Measurements from ENCODE around the gene TBX4. TPM values are rescaled to one million over a fixed set of nuclear protein-coding genes. Genes with fewer than 3 reads are reported as not detected.

TBX4 gene
- total RNA-seq, 1 donor from 2014 or later, result 56.6 TPM

DNA sequence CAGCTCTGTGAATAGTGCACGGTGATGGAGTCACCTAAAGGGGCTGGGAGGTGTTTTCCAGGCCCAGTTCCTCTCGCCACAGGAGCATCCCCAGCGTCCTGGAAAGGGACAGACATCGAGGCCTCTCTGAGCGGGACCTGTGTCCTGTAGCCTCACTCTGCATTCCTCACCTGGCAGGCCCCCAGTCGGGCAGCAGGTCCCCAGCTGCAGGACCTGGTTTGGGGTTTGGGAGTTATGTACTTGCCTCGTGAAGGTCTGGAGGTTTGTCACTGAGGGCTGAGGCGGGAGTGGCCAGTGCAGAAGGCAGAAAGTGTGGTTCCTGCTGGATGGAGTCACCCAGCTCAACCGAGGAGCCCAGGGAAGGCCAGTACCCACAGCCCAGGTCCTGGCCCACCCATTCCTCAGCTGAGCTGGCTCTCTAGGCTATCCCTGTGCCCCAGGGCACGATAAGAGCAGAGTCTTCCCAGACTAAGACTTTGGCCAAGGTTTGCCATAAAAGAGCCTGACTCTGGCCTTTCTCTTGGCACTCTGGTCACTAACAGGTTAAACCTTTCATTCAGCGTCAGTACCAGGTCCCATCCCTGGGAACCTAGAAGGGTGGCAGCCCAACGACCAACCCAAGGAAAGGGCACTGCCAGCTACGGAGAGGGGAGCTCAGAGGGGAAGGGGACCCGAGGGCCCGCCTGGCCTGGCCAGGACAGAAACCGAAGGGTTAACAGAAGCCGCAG lies 24.4 kb downstream of the TBX4 start:
- Mint-ChIP-seq H3K36me3 (peaks cover 11% of the 10 kb centered on the region), H3K4me3 (no peak overlapping the region), H3K27ac (no peak overlapping the region), H3K4me1 (peaks cover 32% of the 10 kb centered on the region), H3K9me3 (no peaks in the 10 kb centered on the region), H3K27me3 (ENCODE audit: low read depth) (peaks cover 16% of the 10 kb centered on the region)
- peak in 1 of 2 experiments; percentile 18 for DNase-seq (ENCODE audit: low spot score in 2 of 2, unreplicated experiment in 2 of 2)
- TF ChIP-seq, protein P1, sequence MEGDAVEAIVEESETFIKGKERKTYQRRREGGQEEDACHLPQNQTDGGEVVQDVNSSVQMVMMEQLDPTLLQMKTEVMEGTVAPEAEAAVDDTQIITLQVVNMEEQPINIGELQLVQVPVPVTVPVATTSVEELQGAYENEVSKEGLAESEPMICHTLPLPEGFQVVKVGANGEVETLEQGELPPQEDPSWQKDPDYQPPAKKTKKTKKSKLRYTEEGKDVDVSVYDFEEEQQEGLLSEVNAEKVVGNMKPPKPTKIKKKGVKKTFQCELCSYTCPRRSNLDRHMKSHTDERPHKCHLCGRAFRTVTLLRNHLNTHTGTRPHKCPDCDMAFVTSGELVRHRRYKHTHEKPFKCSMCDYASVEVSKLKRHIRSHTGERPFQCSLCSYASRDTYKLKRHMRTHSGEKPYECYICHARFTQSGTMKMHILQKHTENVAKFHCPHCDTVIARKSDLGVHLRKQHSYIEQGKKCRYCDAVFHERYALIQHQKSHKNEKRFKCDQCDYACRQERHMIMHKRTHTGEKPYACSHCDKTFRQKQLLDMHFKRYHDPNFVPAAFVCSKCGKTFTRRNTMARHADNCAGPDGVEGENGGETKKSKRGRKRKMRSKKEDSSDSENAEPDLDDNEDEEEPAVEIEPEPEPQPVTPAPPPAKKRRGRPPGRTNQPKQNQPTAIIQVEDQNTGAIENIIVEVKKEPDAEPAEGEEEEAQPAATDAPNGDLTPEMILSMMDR (IDR thresholded peaks at IDR 0.05; ENCODE audit: unreplicated experiment), result no peak

DNA sequence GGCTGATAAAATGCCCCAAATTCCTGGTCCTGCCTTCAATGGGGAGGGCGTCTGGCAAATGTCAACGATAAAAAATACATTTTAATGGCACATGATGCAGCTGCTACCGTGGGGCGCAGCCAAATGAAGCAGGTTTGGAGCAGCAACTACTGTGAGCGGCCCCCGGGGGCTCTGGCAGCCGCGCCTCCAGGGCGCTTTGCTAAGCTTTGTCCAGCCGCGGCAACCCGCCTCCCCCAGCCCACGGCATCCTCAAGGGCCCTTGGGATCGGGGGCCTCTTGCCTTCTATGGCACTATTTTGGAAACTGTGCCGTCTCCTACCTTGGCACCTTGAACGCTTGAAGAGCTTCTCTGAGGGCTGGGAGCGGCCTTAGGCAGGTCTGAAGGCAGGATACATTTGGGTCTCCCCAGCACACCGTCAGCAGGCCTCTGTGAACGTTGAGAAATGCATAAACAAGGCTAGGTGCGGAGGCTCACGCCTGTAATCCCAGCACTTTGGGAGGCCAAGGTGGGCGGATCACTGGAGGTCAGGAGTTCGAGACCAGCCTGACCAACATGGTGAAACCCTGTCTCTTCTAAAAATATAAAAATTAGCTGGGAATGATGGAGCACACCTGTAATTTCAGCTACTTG lies 25.1 kb downstream of the TBX4 start:
- Mint-ChIP-seq H3K4me3 (no peak overlapping the region), H3K27ac (no peak overlapping the region), H3K9me3 (no peaks in the 10 kb centered on the region), H3K36me3 (peaks cover 8% of the 10 kb centered on the region), H3K27me3 (ENCODE audit: low read depth) (peaks cover 16% of the 10 kb centered on the region), H3K4me1 (peaks cover 31% of the 10 kb centered on the region)
- peak in 1 of 2 experiments; percentile 19 for DNase-seq (ENCODE audit: low spot score in 2 of 2, unreplicated experiment in 2 of 2)
- TF ChIP-seq, protein P1 (IDR thresholded peaks at IDR 0.05; ENCODE audit: unreplicated experiment), result no peak

DNA sequence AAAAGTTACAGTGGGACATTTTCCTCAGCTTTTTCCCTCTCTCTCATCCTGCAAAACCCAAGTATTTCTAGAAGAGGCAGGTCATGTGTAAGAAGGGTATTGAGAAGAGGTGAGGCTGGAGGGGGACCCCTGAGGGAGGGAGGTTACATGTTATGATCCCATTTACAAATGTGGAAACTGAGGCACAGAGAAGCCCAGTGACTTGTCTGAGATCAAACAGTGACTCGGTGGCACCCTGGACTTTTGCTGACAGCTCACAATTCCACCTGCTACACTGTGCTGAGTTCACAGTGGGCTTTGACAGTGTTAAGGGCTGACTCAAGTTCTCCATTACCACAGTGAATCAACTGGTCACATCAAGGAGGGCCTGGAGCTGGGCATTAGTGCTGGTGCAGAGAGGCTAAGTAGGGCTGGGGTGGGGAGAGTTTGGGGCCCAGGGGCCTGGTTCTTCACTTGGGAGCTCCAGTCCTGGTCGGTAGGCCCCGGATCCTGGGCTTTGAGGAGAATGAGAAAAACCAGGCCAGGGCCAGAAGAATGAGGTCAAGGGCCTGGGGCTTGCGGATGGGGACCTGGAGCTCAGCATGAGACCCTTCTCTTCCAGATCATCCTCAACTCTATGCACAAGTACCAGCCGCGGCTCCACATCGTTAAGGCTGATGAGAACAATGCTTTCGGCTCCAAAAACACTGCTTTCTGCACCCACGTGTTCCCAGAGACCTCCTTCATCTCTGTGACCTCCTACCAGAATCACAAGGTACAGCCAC lies 26.0 kb downstream of the TBX4 start:
- TF ChIP-seq, protein P1 (IDR thresholded peaks at IDR 0.05; ENCODE audit: unreplicated experiment), result no peak
- H3K27me3 Mint-ChIP-seq (ENCODE audit: low read depth), result peaks cover 16% of the 10 kb centered on the region
- no peak overlapping the region for H3K27ac Mint-ChIP-seq
- peak in 1 of 2 experiments; percentile 14 for DNase-seq (ENCODE audit: low spot score in 2 of 2, unreplicated experiment in 2 of 2)
- no peak overlapping the region for H3K4me3 Mint-ChIP-seq
- H3K36me3 Mint-ChIP-seq, result peaks cover 8% of the 10 kb centered on the region
- peaks cover 33% of the 10 kb centered on the region for H3K4me1 Mint-ChIP-seq
- H3K9me3 Mint-ChIP-seq, result no peaks in the 10 kb centered on the region

DNA sequence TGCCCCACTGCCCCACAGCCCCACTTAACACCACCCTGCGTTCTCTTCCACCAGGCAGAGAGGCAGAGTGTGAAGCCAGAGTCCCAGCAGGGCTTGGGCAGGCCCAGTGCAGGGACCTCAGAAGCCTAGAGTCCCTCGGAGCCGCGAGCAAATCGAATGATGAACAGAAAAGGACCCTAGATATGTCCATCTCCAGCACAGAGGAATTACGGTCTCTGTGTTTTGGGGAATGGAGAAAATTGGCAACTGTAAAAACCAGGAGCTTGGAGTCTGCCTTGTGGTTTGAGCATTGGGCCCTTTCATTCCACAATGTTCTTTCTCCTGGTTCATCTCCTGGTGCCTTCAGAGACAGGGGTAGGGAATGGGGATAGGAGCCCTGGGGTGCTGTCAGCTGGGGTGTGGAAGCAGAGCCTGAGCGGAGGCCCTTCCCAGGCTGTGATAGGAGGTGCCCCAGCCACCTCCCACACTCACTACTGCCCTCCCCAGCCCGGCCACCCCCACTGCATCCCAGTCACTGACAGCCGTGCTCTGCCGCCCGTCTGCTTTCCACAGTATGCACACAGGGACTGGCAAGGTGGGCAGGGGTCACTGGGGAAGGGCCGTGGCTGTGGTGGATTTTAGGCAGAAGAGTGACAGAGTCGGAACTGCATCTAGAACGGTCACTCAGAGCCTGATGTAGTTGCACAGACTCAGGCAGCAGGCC lies 26.7 kb downstream of the TBX4 start:
- TF ChIP-seq, protein P1 (IDR thresholded peaks at IDR 0.05; ENCODE audit: unreplicated experiment), result no peak
- no peaks in the 10 kb centered on the region for H3K9me3 Mint-ChIP-seq
- H3K4me3 Mint-ChIP-seq, result no peak overlapping the region
- H3K27ac Mint-ChIP-seq, result peak overlapping the region; percentile 8
- H3K27me3 Mint-ChIP-seq (ENCODE audit: low read depth), result peaks cover 16% of the 10 kb centered on the region
- H3K36me3 Mint-ChIP-seq, result peaks cover 8% of the 10 kb centered on the region
- H3K4me1 Mint-ChIP-seq, result peaks cover 39% of the 10 kb centered on the region
- peak in 1 of 2 experiments; percentile 8 for DNase-seq (ENCODE audit: low spot score in 2 of 2, unreplicated experiment in 2 of 2)
